ENCODE data around the gene BCKDK. TPM values are rescaled to one million over a fixed set of nuclear protein-coding genes. Genes with fewer than 3 reads are reported as not detected.
A peak's percentile ranks its signal among the peaks of the same experiment; 100 is the strongest.

BCKDK gene
- total and polyA plus RNA-seq, 2 of the 8 experiments (the other 6 are each of a cell fraction or from before 2014, with no cell fraction given) = 49.6 to 77.1 TPM

DNA sequence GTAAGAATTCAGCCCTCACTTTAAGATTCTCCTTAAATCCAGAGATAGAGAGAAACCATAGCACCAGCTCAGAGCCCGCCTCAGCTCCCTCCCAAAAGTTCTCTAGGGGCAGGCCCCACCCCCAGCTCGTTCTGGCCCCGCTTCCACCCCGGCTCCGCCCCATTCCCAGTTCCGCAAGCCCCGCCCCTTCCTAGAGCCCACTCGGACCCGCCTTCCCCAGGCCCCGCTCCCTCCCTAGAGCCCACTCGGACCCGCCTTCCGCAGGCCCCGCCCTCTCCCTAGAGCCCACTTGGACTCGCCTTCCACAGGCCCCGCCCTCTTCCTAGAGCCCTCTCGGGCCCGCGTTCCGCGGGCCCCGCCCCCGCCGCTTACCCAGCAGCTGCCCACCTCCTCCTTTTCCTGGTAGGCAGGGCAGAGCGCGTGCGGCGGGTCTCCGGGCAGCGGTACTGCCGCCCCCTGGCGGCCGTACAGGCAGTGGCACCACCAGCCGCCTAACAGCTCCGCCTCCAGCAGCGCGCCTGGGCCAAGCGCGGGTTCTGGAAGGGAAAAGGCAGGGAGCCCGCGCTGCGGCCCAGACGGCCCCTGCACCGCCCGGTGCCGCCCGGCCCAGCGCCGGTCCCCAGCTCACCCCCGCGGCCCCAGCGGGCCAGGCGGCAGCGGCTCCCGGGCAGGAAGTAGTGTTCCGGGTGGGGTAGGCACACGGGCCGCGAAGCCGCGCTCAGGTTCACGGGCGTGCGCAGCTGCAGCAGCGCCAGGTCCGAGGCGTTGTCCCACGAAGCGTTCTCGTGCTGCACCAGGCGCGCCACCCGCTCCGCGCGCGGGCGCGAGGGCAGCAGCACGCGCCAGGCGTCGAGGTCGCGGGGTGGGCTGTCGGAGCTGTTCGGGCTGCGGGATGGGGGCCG, 34.2 kb downstream of the BCKDK start (continued):
- TF ChIP-seq TAF1 (IDR thresholded peaks at IDR 0.05; ENCODE audit: low read depth, low read length) = no peak
- TF ChIP-seq NANOG (IDR thresholded peaks at IDR 0.05; ENCODE audit: insufficient read depth, low read depth, low read length, poor library complexity, severe bottlenecking) = no peak
- TF ChIP-seq GABPA (IDR thresholded peaks at IDR 0.05; ENCODE audit: borderline replicate concordance, insufficient read depth, low read length) = peak; percentile 54; the same call in 1 of the 2 replicates
- TF ChIP-seq, protein P1, sequence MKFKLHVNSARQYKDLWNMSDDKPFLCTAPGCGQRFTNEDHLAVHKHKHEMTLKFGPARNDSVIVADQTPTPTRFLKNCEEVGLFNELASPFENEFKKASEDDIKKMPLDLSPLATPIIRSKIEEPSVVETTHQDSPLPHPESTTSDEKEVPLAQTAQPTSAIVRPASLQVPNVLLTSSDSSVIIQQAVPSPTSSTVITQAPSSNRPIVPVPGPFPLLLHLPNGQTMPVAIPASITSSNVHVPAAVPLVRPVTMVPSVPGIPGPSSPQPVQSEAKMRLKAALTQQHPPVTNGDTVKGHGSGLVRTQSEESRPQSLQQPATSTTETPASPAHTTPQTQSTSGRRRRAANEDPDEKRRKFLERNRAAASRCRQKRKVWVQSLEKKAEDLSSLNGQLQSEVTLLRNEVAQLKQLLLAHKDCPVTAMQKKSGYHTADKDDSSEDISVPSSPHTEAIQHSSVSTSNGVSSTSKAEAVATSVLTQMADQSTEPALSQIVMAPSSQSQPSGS (IDR thresholded peaks at IDR 0.05; ENCODE audit: low read length) = no peak
- TF ChIP-seq KDM4A (IDR thresholded peaks at IDR 0.05; ENCODE audit: low read depth, low read length, severe bottlenecking) = peak; percentile 73
- TF ChIP-seq SIX5 (IDR thresholded peaks at IDR 0.05; ENCODE audit: low read depth, low read length) = no peak
- TF ChIP-seq RXRA (IDR thresholded peaks at IDR 0.05; ENCODE audit: insufficient read depth, low read depth, low read length) = no peak
- TF ChIP-seq CTCF (IDR thresholded peaks at IDR 0.05; ENCODE audit: control extremely low read depth in 1 of 3, insufficient read depth in 1 of 3, low read depth in 1 of 3, low read length in 3 of 3) = peak; percentile 82 to 95 (median 87)
- no peak for TF ChIP-seq KDM5A (IDR thresholded peaks at IDR 0.05; ENCODE audit: low read length)
- TF ChIP-seq SP4 (IDR thresholded peaks at IDR 0.05; ENCODE audit: low read length) = peak; percentile 68; the same call in 1 of the 2 replicates
- no peak for TF ChIP-seq CEBPB (IDR thresholded peaks at IDR 0.05; ENCODE audit: low read depth, low read length)
- TF ChIP-seq SP1 (IDR thresholded peaks at IDR 0.05; ENCODE audit: low read depth, low read length) = peak; percentile 79
- peak; percentile 77 to 85 for TF ChIP-seq RAD21 (IDR thresholded peaks at IDR 0.05 in 1 of 2, conservative IDR thresholded peaks at IDR 0.05 in 1 of 2; ENCODE audit: low read depth in 2 of 2, low read length in 2 of 2)
- TF ChIP-seq PHF8 (conservative IDR thresholded peaks at IDR 0.05; ENCODE audit: low read depth, low read length) = peak; percentile 31; the same call in 1 of the 2 replicates
- no peak for TF ChIP-seq GTF2F1 (IDR thresholded peaks at IDR 0.05; ENCODE audit: borderline replicate concordance, low read depth, low read length)
- TF ChIP-seq TBP (IDR thresholded peaks at IDR 0.05; ENCODE audit: low read depth, low read length) = 0 out of 2 replicates have a peak, but pooled peaks have one; percentile 29
- TF ChIP-seq CREB1 (IDR thresholded peaks at IDR 0.05) = peak; percentile 32; the same call in 1 of the 2 replicates
- peak; percentile 49 to 88; a peak in 2 of 4 replicates for TF ChIP-seq SIN3A (conservative IDR thresholded peaks at IDR 0.05 in 1 of 2, IDR thresholded peaks at IDR 0.05 in 1 of 2; ENCODE audit: low read depth in 1 of 2, low read length in 2 of 2)
- TF ChIP-seq BACH1 (IDR thresholded peaks at IDR 0.05; ENCODE audit: low read length) = peak; percentile 87
